ENCODE data around the gene LDB3.

Gene LDB3

GRCh38 chr10:86708068-86708782, 39.9 kb downstream of the LDB3 start:
- no peak for DNase-seq

- DNase-seq, result no peak
These were observed 40.6 kb downstream of the LDB3 start for GRCh38 chr10:86708783-86709380.

- no peak for DNase-seq
These were observed 41.3 kb downstream of the LDB3 start for GRCh38 chr10:86709396-86710185.

GRCh38 chr10:86710987-86711512, 42.7 kb downstream of the LDB3 start:
- DNase-seq, result peak; percentile 87 to 88

GRCh38 chr10:86711513-86712316, 43.4 kb downstream of the LDB3 start:
- peak in 1 of 2 donors; percentile 60 for DNase-seq

GRCh38 chr10:86712317-86712707, 44.0 kb downstream of the LDB3 start:
- peak in 1 of 2 donors; percentile 24 for DNase-seq

GRCh38 chr10:86715156-86715795, 47.0 kb downstream of the LDB3 start:
- no peak for DNase-seq

- DNase-seq, result no peak
These were observed 47.5 kb downstream of the LDB3 start for GRCh38 chr10:86715836-86716235.

- DNase-seq, result no peak
These were observed 48.2 kb downstream of the LDB3 start for GRCh38 chr10:86716466-86716865.

GRCh38 chr10:86718556-86718955, 50.2 kb downstream of the LDB3 start:
- DNase-seq, result no peak

GRCh38 chr10:86721232-86721631, 52.9 kb downstream of the LDB3 start:
- DNase-seq, result no peak

- no peak for DNase-seq
These were observed 54.7 kb downstream of the LDB3 start for GRCh38 chr10:86723009-86723408.

GRCh38 chr10:86724445-86724844, 56.1 kb downstream of the LDB3 start:
- DNase-seq, result no peak

- no peak for DNase-seq
These were observed 57.8 kb downstream of the LDB3 start for GRCh38 chr10:86725980-86726676.

- no peak for DNase-seq
These were observed 58.3 kb downstream of the LDB3 start for GRCh38 chr10:86726677-86726999.

GRCh38 chr10:86727470-86727869, 59.2 kb downstream of the LDB3 start:
- DNase-seq, result no peak

GRCh38 chr10:86728056-86728455, 59.7 kb downstream of the LDB3 start:
- no peak for DNase-seq

GRCh38 chr10:86729677-86730076, 61.4 kb downstream of the LDB3 start:
- no peak for DNase-seq

- DNase-seq, result no peak
These were observed 61.9 kb downstream of the LDB3 start for GRCh38 chr10:86730227-86730626.

- DNase-seq, result no peak
These were observed 64.5 kb downstream of the LDB3 start for GRCh38 chr10:86732771-86733170.

- DNase-seq, result no peak
These were observed 65.0 kb downstream of the LDB3 start for GRCh38 chr10:86733260-86733671.

All from CD4-positive, alpha-beta T cell treated with Interleukin-1 beta for 1 hour (primary cell).